22Rv1 (cell line): ENCODE measurements around the gene IL1R1.

ENCODE experiments used
- H3K27ac ChIP-seq: fragments of 450-650 bp; 2 replicates; pipeline ENCODE4 v1.5.1; 2017
- ZFX ChIP-seq: fragments of 450-650 bp; IDR thresholded peaks from 2 replicates; pipeline ENCODE4 v1.6.1; 2017; ENCODE audit warnings: antibody characterized with exemption, borderline replicate concordance
- TF ChIP-seq, protein P1 (sequence below): fragments of 450-650 bp; IDR thresholded peaks from 2 replicates; pipeline ENCODE4 v1.5.1; 2017; ENCODE audit warnings: mild to moderate bottlenecking

Gene IL1R1

DNA sequence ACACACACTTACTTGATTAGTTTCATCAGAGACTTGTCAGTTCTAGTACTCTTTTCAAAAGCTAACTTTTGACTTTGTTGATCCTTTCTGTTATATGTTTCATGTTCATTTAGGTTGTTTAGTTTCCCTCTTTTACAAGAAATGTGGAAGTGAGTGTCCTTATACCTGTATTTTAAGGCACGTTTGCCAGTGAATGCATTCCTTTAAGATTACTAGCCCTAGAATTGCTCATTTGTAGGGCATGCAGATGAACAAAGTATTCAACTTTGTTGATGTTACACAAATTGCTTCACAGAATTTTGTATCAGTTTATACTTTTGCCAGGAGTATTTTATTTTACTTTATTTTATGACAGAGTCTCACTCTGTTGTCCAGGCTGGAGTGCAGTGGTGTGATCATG lies 50.5 kb downstream of the IL1R1 start:
- no peak for TF ChIP-seq ZFX
- TF ChIP-seq, protein P1, sequence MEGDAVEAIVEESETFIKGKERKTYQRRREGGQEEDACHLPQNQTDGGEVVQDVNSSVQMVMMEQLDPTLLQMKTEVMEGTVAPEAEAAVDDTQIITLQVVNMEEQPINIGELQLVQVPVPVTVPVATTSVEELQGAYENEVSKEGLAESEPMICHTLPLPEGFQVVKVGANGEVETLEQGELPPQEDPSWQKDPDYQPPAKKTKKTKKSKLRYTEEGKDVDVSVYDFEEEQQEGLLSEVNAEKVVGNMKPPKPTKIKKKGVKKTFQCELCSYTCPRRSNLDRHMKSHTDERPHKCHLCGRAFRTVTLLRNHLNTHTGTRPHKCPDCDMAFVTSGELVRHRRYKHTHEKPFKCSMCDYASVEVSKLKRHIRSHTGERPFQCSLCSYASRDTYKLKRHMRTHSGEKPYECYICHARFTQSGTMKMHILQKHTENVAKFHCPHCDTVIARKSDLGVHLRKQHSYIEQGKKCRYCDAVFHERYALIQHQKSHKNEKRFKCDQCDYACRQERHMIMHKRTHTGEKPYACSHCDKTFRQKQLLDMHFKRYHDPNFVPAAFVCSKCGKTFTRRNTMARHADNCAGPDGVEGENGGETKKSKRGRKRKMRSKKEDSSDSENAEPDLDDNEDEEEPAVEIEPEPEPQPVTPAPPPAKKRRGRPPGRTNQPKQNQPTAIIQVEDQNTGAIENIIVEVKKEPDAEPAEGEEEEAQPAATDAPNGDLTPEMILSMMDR, result no peak
- no peak overlapping the region for H3K27ac ChIP-seq

GRCh38 chr2:102194609-102195268 lies 52.2 kb downstream of the IL1R1 start:
- no peak overlapping the region for H3K27ac ChIP-seq
- TF ChIP-seq, protein P1, result no peak
- TF ChIP-seq ZFX, result no peak

GRCh38 chr2:102197389-102198137 lies 55.0 kb downstream of the IL1R1 start:
- TF ChIP-seq ZFX, result no peak
- TF ChIP-seq, protein P1, result no peak
- no peak overlapping the region for H3K27ac ChIP-seq

DNA sequence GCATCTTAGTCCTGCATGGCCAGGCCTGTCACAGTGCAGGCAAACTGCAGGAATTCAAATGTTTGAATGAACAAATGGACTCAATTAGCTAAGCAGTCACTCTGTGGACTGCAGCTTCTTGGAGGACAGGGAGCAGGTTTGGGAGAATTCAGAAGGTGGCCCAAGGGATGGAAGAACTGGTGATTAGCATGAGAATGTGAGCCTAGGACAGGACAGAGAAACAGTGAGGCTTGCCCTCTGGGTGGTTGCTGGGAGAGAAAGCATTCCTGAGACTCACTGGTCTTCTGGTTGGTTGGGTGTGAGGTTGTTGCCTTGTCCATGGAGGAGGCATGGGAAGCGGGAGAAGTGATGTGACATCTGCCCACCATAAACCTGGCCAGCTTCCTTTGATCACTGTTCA lies 58.0 kb downstream of the IL1R1 start:
- TF ChIP-seq, protein P1, result no peak
- no peak for TF ChIP-seq ZFX
- H3K27ac ChIP-seq, result no peak overlapping the region

DNA sequence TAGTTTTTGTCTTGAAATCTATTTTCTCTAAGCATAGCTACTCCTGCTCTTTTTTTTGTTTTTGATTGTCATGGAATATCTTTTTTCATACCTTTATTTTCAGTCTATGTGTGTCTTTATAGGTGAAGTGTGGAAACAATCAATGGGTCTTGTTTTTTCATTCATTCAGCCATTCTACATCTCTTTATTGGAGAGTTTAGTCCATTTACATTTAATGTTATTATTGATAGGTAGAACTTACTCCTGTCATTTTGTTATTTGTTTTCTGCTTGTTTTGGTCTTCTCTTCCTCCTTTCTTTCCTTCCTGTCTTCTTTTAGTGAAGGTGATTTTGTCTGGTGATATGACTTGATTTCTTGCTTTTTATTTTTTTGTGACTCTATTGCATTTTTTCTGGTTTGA lies 62.1 kb downstream of the IL1R1 start:
- no peak for TF ChIP-seq ZFX
- TF ChIP-seq, protein P1, result no peak

DNA sequence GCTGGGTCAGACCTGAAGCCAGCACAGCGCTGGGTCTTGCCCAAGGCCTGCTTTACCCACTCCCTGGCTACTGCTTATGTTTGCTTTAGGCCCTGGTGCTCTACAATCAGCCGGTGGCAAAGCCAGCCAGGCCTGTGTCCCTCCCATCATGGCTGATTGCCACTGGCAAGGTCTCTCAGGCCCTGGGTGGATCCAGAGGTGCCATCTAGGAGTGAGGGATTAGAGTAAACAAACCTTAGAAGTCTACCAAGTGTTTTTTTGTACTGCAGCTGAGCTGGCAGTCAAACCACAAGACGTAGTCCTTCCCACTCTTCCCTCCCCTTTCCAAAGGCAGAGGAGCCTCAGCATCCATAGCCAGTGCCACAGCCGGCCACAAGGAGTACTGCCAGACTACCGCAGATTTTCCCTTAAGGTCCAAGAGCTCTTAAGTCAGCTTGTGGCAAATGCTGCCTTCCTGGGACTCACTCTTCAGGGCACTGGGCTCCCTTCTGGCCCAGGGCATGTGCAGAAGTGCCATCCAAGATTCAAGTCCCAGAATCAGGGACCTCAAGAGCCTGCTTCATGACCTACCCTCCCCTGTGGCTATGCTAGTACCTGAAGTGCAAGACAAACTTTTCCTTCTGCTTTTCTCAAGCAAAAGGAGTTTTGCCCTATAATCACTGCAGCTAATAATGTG lies 64.3 kb downstream of the IL1R1 start:
- no peak for TF ChIP-seq ZFX
- TF ChIP-seq, protein P1, result no peak
- H3K27ac ChIP-seq, result no peak overlapping the region

More for the DNA sequence above, 62.1 kb downstream of the IL1R1 start:
- H3K27ac ChIP-seq, result no peak overlapping the region
